Spinal cord (tissue), 10 donors: ENCODE results near the gene PALLD. TPM values are rescaled to one million over a fixed set of nuclear protein-coding genes. Genes with fewer than 3 reads are reported as not detected.

Experiments used
- DNase-seq, 6 donors: peaks; one replicate each; pipeline versions ENCODE4 v3.0.0 to v3.0.0-alpha.2; 2013 to 2015; ENCODE audit warnings: low spot score in 6 of 6, low read depth in 4 of 6
- H3K27ac ChIP-seq: one replicate; pipeline ENCODE4 v1.5.1; 2013; ENCODE audit warnings: low read depth, low read length, control low read depth
- H3K27me3 ChIP-seq: one replicate; pipeline ENCODE4 v1.6.1; 2013; ENCODE audit warnings: low read length; ENCODE audit not compliant: control insufficient read depth, insufficient read depth
- H3K36me3 ChIP-seq: one replicate; pipeline ENCODE4 v1.6.1; 2013; ENCODE audit warnings: low read length; ENCODE audit not compliant: control insufficient read depth, insufficient read depth
- H3K4me1 ChIP-seq: one replicate; pipeline ENCODE4 v1.6.1; 2013; ENCODE audit warnings: low read length; ENCODE audit not compliant: control insufficient read depth, insufficient read depth
- H3K4me3 ChIP-seq: one replicate; pipeline ENCODE4 v1.5.1; 2013; ENCODE audit warnings: low read depth, low read length, control low read depth
- H3K9me3 ChIP-seq: one replicate; pipeline ENCODE4 v1.6.1; 2013; ENCODE audit warnings: low read length; ENCODE audit not compliant: control insufficient read depth, insufficient read depth
- WGBS: methylation state at CpG from one replicate; pipeline ENCODE4 v1.1.5; 2013; ENCODE audit warnings: missing lambda C conversion rate; ENCODE audit not compliant: insufficient coverage; 5-methylcytosine and 5-hydroxymethylcytosine counted together
- polyA plus RNA-seq, 2 donors: library from polyadenylated mRNA; unstranded; fragments of 120-200 nt; gene quantifications; one replicate each; pipeline ENCODE4 v1.2.1, GENCODE V29; 2013; ENCODE audit not compliant: insufficient read length in 2 of 2
- total RNA-seq, 2 donors: library from RNA; depleted of rRNA in 1 of 2; stranded (reverse); fragments of 120-200 nt in 1 of 2; fragments of >200 nt in 1 of 2; gene quantifications; one replicate each; pipeline versions ENCODE4 v1.2.3 to v1.2.4, GENCODE V29; 2013 to 2014
- donor health status: healthy.

PALLD gene
- total and polyA plus RNA-seq, 4 donors: 45.9 to 71.1 (median 62.4) TPM

- no peaks in the 10 kb centered on the region for H3K27me3 ChIP-seq
- H3K4me3 ChIP-seq: no peak overlapping the region
- no peaks in the 10 kb centered on the region for H3K36me3 ChIP-seq
- no peak overlapping the region for H3K27ac ChIP-seq
- no CpG with 5 or more reads among the region's 1 CpG for WGBS
- H3K4me1 ChIP-seq: no peaks in the 10 kb centered on the region
- H3K9me3 ChIP-seq: no peaks in the 10 kb centered on the region
- no peak for DNase-seq
Observed at GRCh38 chr4:168519576-168519975, 22.7 kb downstream of the PALLD start.

GRCh38 chr4:168521721-168522120 lies 24.9 kb downstream of the PALLD start:
- no peak for DNase-seq
- H3K9me3 ChIP-seq: no peaks in the 10 kb centered on the region
- H3K27ac ChIP-seq: no peak overlapping the region
- H3K36me3 ChIP-seq: no peaks in the 10 kb centered on the region
- no peak overlapping the region for H3K4me3 ChIP-seq
- no peaks in the 10 kb centered on the region for H3K27me3 ChIP-seq
- no peaks in the 10 kb centered on the region for H3K4me1 ChIP-seq
- no CpG with 5 or more reads among the region's 2 CpGs for WGBS

GRCh38 chr4:168522356-168522755 lies 25.5 kb downstream of the PALLD start:
- no peak overlapping the region for H3K27ac ChIP-seq
- H3K4me1 ChIP-seq: no peaks in the 10 kb centered on the region
- H3K4me3 ChIP-seq: no peak overlapping the region
- no CpG with 5 or more reads among the region's 2 CpGs for WGBS
- H3K36me3 ChIP-seq: no peaks in the 10 kb centered on the region
- H3K9me3 ChIP-seq: no peaks in the 10 kb centered on the region
- no peaks in the 10 kb centered on the region for H3K27me3 ChIP-seq
- no peak for DNase-seq

- H3K4me3 ChIP-seq: no peak overlapping the region
- H3K27ac ChIP-seq: no peak overlapping the region
- H3K9me3 ChIP-seq: no peaks in the 10 kb centered on the region
- H3K36me3 ChIP-seq: no peaks in the 10 kb centered on the region
- no peaks in the 10 kb centered on the region for H3K27me3 ChIP-seq
- H3K4me1 ChIP-seq: no peaks in the 10 kb centered on the region
- WGBS: no CpG with 5 or more reads among the region's 2 CpGs
- no peak for DNase-seq
Observed at GRCh38 chr4:168522829-168523489, 26.1 kb downstream of the PALLD start.

- Histone ChIP-seq H3K9me3 (no peaks in the 10 kb centered on the region), H3K27ac (no peak overlapping the region), H3K27me3 (no peaks in the 10 kb centered on the region), H3K4me1 (no peaks in the 10 kb centered on the region), H3K36me3 (no peaks in the 10 kb centered on the region), H3K4me3 (no peak overlapping the region)
- no peak for DNase-seq
Observed at GRCh38 chr4:168524006-168524405, 27.2 kb downstream of the PALLD start.

- Histone ChIP-seq H3K27ac (no peak overlapping the region), H3K4me1 (no peaks in the 10 kb centered on the region), H3K36me3 (no peaks in the 10 kb centered on the region), H3K4me3 (no peak overlapping the region), H3K27me3 (no peaks in the 10 kb centered on the region), H3K9me3 (no peaks in the 10 kb centered on the region)
- no peak for DNase-seq
- no CpG with 5 or more reads among the region's 3 CpGs for WGBS
Observed at GRCh38 chr4:168524897-168525296, 28.0 kb downstream of the PALLD start.

GRCh38 chr4:168527560-168527959 lies 30.7 kb downstream of the PALLD start:
- Histone ChIP-seq H3K4me3 (no peak overlapping the region), H3K9me3 (no peaks in the 10 kb centered on the region), H3K27me3 (no peaks in the 10 kb centered on the region), H3K36me3 (no peaks in the 10 kb centered on the region), H3K4me1 (no peaks in the 10 kb centered on the region), H3K27ac (no peak overlapping the region)
- WGBS: no CpG with 5 or more reads among the region's 1 CpG
- DNase-seq: no peak

- Histone ChIP-seq H3K27me3 (no peaks in the 10 kb centered on the region), H3K27ac (no peak overlapping the region), H3K36me3 (no peaks in the 10 kb centered on the region), H3K4me3 (no peak overlapping the region), H3K9me3 (no peaks in the 10 kb centered on the region), H3K4me1 (no peaks in the 10 kb centered on the region)
- DNase-seq: no peak
- 91% methylated on average over 3 of the region's 8 CpGs for WGBS
Observed at GRCh38 chr4:168528131-168528949, 31.5 kb downstream of the PALLD start.

GRCh38 chr4:168529257-168529656 lies 32.4 kb downstream of the PALLD start:
- no peak for DNase-seq
- Histone ChIP-seq H3K9me3 (no peaks in the 10 kb centered on the region), H3K27ac (no peak overlapping the region), H3K4me1 (no peaks in the 10 kb centered on the region), H3K27me3 (no peaks in the 10 kb centered on the region), H3K4me3 (no peak overlapping the region), H3K36me3 (no peaks in the 10 kb centered on the region)
- 100% methylated on average over 2 of the region's 6 CpGs for WGBS

- Histone ChIP-seq H3K9me3 (no peaks in the 10 kb centered on the region), H3K27ac (no peak overlapping the region), H3K4me3 (no peak overlapping the region), H3K36me3 (no peaks in the 10 kb centered on the region), H3K27me3 (no peaks in the 10 kb centered on the region), H3K4me1 (no peaks in the 10 kb centered on the region)
- WGBS: 90% methylated on average over 3 of the region's 4 CpGs
- DNase-seq: no peak
Observed at GRCh38 chr4:168531305-168531704, 34.5 kb downstream of the PALLD start.
